Activated T-helper 17 cell treated with anti-CD3 and anti-CD28 coated beads, Interleukin-2, amount 50 U/mL, for 72 hours (primary cell): Measurements from ENCODE around the gene NTN5. TPM values are rescaled to one million over a fixed set of nuclear protein-coding genes. Genes with fewer than 3 reads are reported as not detected.
A peak's percentile ranks its signal among the peaks of the same experiment; 100 is the strongest.

Experiments used
- ATAC-seq: fragments of 150-1000 bp; cut with Tn5 transposase; replicated peaks from 2 replicates; pipeline ENCODE4 v1.10.0; 2021; ENCODE audit warnings: mild to moderate bottlenecking, moderate library complexity
- H3K27ac Mint-ChIP-seq: one replicate; pipeline ENCODE4 v1.8.0; 2022; ENCODE audit warnings: mixed read lengths
- H3K27me3 Mint-ChIP-seq: one replicate; pipeline ENCODE4 v1.8.0; 2022; ENCODE audit warnings: mixed read lengths
- H3K36me3 Mint-ChIP-seq: one replicate; pipeline ENCODE4 v1.8.0; 2022; ENCODE audit warnings: low read depth, mild to moderate bottlenecking, mixed read lengths
- H3K4me1 Mint-ChIP-seq: one replicate; pipeline ENCODE4 v1.8.0; 2022; ENCODE audit warnings: mixed read lengths
- H3K4me3 Mint-ChIP-seq: one replicate; pipeline ENCODE4 v1.8.0; 2022; ENCODE audit warnings: mild to moderate bottlenecking, mixed read lengths
- H3K9me3 Mint-ChIP-seq: one replicate; pipeline ENCODE4 v1.8.0; 2022; ENCODE audit warnings: mixed read lengths
- total RNA-seq, 2 donors: library from RNA; stranded (reverse); gene quantifications; one replicate each; pipeline ENCODE4 v1.2.3, GENCODE V29; 2022

The NTN5 gene
- total RNA-seq, 2 donors from 2014 or later: 0.65 to 2.9 TPM

DNA sequence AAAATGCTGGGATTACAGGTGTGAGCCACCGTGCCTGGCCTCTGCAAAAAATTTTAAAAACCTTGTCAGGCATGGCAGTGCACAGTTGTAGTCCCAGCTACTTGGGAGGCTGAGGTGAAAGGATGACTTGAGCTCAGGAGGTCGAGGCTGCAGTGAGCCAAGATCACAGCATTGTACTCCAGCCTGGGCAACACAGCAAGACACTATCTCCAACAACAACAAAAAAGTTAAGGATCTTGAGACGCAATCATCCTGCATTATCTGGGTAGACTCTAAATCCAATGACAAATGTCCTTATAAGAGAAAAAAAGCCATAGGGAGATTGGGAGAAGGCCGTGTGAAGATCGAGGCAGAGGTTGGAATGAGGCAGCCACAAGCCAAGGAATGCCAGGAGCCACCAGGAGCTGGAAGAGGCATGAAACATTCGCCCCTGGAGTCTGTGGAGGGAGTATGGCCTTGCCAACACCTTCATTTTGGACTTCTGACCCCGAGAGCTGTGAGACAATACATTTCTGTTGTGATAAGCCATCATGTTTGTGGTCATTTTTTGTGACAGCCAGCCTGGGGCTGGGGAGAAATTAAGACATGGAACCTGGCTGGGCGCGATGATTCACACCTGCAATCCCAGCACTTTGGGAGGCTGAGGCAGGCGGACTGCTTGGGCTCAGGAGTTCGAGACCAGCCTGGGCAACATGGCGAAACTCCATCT, 21.7 kb downstream of the NTN5 start:
- H3K27ac Mint-ChIP-seq: peak overlapping the region; percentile 41
- H3K9me3 Mint-ChIP-seq: no peaks in the 10 kb centered on the region
- H3K27me3 Mint-ChIP-seq: no peaks in the 10 kb centered on the region
- no peaks in the 10 kb centered on the region for H3K36me3 Mint-ChIP-seq
- no peak overlapping the region for H3K4me3 Mint-ChIP-seq
- ATAC-seq: no peak
- H3K4me1 Mint-ChIP-seq: peaks cover 13% of the 10 kb centered on the region

DNA sequence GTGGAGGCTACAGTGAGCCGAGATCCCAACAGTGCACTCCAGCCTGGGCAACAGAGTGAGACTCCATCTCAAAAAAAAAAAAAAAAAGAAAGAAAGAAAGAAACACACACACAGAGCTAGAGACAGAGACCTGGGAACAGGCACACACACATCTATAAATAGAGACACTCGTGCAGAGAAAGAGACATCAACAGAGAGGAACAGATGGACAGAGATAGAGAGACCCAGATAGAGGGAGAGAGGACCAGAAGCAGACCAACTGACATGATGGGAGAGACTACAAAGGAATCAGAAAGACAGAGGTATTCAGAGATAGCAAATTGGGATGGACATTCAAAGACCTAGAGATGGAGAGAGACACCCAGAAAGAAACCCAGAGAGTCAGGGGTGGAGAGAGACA, 24.7 kb downstream of the NTN5 start:
- H3K4me1 Mint-ChIP-seq: peaks cover 25% of the 10 kb centered on the region
- peak overlapping the region; percentile 24 for H3K27ac Mint-ChIP-seq
- no peak for ATAC-seq

DNA sequence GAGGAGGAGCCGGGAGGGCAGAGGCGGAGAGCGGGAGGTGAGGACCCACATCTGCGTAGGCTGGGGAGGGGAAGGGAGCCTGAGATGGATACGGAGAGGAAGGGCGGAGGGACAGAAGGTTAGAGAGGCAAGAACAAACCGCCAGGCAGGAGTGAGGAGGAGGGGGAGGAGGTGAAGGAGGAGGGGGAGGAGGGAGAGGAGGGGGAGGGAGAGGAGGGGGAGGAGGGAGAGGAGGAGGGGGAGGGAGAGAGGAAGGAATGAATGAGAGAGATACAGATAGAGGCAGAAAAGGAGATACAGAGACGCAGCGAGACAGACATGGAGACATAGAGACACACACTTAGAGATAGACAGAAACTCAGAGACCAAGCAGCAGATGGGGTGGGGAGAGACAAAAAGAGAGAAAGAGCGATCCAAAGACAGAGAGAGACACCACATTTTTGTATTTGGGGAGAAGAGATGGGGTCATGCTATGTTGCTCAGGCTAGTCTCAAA, 26.0 kb downstream of the NTN5 start:
- H3K27me3 Mint-ChIP-seq: no peaks in the 10 kb centered on the region
- no peaks in the 10 kb centered on the region for H3K9me3 Mint-ChIP-seq
- ATAC-seq: no peak
- H3K36me3 Mint-ChIP-seq: no peaks in the 10 kb centered on the region
- peaks cover 25% of the 10 kb centered on the region for H3K4me1 Mint-ChIP-seq
- peak overlapping the region; percentile 92 for H3K27ac Mint-ChIP-seq
- peak overlapping the region; percentile 93 for H3K4me3 Mint-ChIP-seq

More for the DNA sequence above, 24.7 kb downstream of the NTN5 start:
- peak overlapping the region; percentile 22 for H3K4me3 Mint-ChIP-seq
- H3K27me3 Mint-ChIP-seq: no peaks in the 10 kb centered on the region
- no peaks in the 10 kb centered on the region for H3K9me3 Mint-ChIP-seq
- no peaks in the 10 kb centered on the region for H3K36me3 Mint-ChIP-seq

DNA sequence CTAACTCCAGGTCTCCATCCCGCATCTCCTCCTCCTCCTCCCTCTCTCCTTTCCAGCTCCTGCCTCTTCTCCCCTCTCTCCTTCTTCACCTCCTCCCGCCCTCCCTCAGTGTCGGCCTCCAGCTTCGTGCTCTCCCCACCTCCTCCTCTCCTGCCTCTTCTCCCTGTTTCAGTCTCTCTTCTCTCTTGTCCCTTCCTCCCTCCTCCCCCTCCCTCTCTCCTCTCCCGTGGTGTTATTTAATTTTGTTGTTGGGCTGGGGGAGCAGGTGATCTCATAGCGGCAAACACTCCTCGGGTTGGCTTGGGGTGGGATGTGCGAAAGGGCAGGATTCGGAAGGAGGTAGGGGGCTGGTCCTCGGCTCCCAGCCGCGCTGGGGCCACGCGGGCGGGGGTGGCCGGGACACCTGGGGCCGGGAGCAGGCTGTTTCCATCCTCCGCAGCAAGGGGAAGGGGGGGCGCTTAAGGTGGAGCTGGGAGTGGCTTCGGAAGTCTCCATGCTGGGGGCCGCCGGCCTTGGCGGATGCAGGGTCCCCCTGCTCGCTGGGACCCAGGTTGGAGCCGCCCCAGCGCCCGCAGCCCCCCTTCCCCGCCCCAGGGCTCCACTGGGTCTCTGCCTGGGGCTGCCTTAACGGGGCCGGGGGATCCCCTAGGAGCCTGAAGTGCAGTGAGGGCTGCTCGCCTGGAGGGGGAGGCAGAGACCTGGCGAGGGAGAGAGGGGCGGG, 26.7 kb downstream of the NTN5 start, which contains the start of gene CA11:
CA11 (minus strand) TSS at position 187 of the 721 bp plus-strand sequence. CDS start 555 bp downstream, outside the sequence.
- ATAC-seq: peak; percentile 90
- Mint-ChIP-seq H3K4me1 (peaks cover 25% of the 10 kb centered on the region), H3K9me3 (no peaks in the 10 kb centered on the region), H3K27ac (peak within 1 kb of the TSS; percentile 92), H3K36me3 (no peaks in the 10 kb centered on the region), H3K27me3 (no peaks in the 10 kb centered on the region), H3K4me3 (peak within 1 kb of the TSS; percentile 93)

DNA sequence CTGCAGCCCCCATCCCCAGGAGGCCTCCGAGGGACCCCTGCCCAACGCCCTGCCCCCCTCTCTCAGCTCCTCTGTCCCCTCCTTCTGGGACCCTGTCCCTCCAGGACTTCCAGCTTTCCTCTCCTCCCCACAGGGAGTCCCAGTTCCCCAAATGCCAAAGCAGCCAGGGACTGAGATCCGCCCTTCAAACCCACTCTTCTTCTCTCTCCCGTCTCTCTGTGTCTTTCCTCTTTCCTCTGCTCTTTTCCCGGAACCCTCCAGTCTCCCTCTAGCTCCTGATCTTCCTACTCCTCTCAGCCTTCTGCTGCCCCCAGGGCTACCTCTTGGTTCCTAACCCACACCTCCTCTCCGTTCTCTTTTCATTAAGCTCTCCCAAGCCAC, 27.2 kb downstream of the NTN5 start:
- no peaks in the 10 kb centered on the region for H3K9me3 Mint-ChIP-seq
- ATAC-seq: no peak
- peaks cover 25% of the 10 kb centered on the region for H3K4me1 Mint-ChIP-seq
- peak overlapping the region; percentile 93 for H3K4me3 Mint-ChIP-seq
- no peaks in the 10 kb centered on the region for H3K27me3 Mint-ChIP-seq
- H3K27ac Mint-ChIP-seq: peak overlapping the region; percentile 92
- no peaks in the 10 kb centered on the region for H3K36me3 Mint-ChIP-seq

DNA sequence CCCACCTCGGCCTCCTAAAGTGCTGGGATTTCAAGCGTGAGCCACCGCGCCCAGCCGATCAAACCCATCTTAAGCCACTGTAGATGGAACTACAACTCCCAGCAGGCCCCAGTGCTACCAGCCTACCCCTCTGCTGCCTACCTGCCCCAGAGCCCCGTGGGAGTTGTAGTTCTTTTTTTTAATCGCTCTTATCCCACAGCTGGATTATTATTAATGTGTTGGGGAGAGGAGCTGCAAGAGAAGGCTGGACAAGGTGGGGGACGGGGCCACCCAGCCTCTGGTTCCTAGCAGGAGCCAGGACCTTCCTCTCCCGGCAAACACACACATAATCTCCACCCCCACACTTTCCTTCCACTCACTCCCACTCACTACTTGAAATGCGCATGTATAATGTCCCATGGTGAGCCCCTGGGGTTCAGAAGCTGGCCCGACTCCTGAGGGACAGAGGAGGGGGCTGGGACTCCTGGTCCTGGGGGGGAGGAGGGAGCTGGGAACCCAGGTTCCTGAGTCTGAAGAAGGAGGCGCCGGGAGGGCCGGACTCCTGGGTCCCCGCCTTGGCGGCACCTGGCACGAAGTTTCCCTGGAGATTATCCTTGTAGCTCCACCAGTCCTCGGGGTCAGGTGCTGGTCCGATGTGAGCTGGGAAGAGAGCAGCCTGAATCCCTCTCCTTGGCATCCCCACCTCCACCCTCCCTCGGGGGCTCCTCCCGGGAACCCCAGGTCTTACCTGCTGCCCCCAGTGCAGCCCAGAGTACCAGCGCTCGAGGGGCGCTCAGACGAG, 27.8 kb downstream of the NTN5 start:
- Mint-ChIP-seq H3K36me3 (no peaks in the 10 kb centered on the region), H3K4me3 (peak overlapping the region; percentile 93), H3K4me1 (peaks cover 25% of the 10 kb centered on the region), H3K27ac (peak overlapping the region; percentile 92), H3K9me3 (no peaks in the 10 kb centered on the region), H3K27me3 (no peaks in the 10 kb centered on the region)
- ATAC-seq: peak; percentile 52

DNA sequence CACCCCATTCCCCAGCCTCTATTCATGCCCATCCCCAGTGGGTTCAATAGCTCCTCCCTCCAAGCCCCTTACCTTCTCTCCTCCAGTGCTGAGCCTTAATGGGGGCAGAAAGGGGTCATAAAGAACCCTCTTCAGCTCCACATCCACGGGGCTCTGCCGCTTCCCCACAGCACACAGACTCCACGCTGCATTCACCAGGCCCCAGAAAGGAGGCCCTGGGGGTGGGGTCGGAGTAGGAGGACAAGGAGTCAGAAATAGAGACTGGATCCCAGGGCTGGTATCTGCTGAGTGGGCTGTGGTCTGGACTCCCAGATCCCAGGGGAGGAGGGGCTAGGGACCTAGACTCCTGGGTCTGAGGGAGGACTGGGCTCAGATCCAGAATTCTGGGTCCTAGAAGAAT, 28.5 kb downstream of the NTN5 start:
- peaks cover 29% of the 10 kb centered on the region for H3K4me1 Mint-ChIP-seq
- H3K27ac Mint-ChIP-seq: no peak overlapping the region
- H3K9me3 Mint-ChIP-seq: no peaks in the 10 kb centered on the region
- ATAC-seq: no peak
- no peaks in the 10 kb centered on the region for H3K36me3 Mint-ChIP-seq
- peak overlapping the region; percentile 93 for H3K4me3 Mint-ChIP-seq
- H3K27me3 Mint-ChIP-seq: no peaks in the 10 kb centered on the region

DNA sequence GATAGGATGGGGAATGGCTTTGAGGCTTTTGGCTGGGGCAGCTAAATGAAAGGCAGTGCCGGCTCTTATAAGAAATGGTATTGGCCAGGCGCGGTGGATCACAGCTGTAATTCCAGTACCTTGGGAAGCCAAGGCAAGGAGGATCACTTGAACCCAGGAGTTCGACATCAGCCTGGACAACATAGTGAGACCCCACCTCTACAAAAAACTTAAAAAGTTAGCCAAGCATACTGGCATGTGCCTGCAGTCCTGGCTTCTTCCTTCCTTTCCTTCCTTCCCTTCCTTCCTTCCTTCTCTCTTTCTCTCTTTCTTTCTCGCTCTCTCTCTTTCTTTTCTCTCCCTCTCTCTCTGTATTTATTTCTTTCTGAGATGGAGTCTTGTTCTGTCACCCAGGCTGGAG, 30.0 kb downstream of the NTN5 start:
- Mint-ChIP-seq H3K9me3 (no peaks in the 10 kb centered on the region), H3K4me3 (no peak overlapping the region)

DNA sequence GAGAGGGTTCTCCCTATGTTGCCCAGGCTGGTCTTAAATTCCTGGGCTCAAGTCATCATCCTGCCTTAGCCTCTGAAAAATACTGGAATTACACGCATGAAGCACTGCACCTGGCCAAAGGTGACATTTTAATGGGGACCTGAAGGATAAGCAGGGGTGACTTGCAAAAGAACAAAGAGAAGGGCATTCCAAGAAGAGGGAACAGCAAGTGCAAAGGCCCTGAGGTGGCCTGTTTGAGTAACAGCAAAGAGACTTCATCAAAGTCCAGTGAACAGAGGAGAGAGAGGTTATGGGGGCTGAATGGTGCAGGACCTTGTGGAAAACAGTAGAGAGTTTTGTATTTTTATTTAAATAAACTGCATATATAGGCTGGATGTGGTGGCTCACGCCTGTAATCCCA, 31.0 kb downstream of the NTN5 start:
- H3K9me3 Mint-ChIP-seq: peaks cover 4% of the 10 kb centered on the region
- no peak overlapping the region for H3K27ac Mint-ChIP-seq
- H3K4me1 Mint-ChIP-seq: peaks cover 35% of the 10 kb centered on the region
- ATAC-seq: no peak
- H3K4me3 Mint-ChIP-seq: no peak overlapping the region
- peaks cover 6% of the 10 kb centered on the region for H3K36me3 Mint-ChIP-seq
- no peaks in the 10 kb centered on the region for H3K27me3 Mint-ChIP-seq

More for the DNA sequence above, 30.0 kb downstream of the NTN5 start:
- Mint-ChIP-seq H3K27me3 (no peaks in the 10 kb centered on the region), H3K4me1 (peaks cover 33% of the 10 kb centered on the region), H3K36me3 (peaks cover 1% of the 10 kb centered on the region), H3K27ac (no peak overlapping the region)
- ATAC-seq: no peak

DNA sequence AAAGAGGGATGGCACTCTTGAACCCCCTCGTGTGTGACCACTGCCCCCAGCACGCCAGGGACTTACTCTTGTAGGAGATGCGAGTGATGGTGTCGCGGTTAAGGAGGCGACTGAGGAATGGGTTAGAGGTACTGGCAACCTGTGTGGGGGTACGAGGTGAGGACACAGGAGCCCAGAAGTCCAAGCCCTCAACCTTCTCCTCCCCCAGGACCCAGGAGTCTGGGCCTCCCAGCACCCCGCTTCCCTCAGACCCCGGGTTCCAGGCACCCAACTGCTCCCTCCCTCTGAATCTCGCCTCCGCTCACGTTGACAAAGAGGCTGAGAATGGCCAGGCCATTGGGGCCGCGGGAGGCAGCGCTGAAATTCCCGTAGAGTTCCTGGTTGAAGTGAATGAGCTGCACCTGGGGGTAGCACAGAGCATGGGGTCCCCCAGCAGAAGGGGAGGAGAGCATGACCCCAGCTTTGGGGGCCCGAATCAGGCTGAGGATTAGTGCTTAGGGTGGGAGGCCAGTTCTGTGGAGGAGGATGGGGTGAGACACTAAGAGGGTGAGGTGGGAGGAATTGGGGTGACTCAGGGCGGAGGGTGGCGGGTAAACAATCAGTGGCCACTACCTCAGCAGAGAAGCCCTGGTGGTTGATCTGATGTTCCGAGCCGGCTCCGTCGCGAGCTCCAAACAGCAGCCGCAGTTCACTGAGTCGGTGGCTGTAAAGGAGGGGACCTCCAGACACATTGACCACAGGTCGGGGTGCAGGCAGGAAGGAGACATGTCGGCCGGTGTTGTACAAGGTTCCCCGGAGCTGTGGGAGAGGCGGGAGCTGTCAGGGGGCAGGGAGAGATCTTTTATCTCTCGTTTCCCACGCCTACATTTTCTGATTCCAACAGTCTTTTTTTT, 33.1 kb downstream of the NTN5 start:
- Mint-ChIP-seq H3K9me3 (peaks cover 4% of the 10 kb centered on the region), H3K4me3 (peak overlapping the region; percentile 96), H3K36me3 (peaks cover 6% of the 10 kb centered on the region), H3K27ac (peak overlapping the region; percentile 99), H3K27me3 (no peaks in the 10 kb centered on the region), H3K4me1 (peaks cover 28% of the 10 kb centered on the region)
- ATAC-seq: no peak

DNA sequence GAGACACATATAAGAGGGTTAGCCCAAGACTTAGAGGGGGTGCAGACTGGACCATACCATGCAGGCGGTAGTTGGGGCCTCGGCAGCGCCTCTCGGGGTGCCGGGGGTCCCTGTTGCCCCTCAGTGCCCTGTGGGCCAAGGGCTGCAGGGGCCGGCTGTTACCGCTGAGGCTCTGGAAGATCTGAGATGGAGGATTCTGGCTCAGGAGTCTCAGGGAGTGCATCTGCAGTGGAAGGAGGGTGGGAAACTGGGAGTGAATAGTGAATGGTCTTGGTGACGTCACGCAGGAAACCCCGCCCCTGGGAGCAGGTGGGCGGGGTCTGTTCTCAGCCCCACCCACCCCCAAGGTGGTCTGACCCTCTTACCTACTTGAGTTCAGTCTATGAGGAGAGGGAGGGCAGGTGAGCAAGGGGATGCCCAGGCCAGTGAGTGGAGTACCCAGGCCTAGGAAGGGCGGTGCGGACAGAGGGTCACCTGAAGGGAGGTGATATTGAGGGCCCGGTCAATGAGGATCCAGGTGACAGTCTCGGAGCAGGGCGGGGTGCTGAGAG, 33.9 kb downstream of the NTN5 start:
- peaks cover 35% of the 10 kb centered on the region for H3K4me1 Mint-ChIP-seq
- no peak for ATAC-seq
- no peaks in the 10 kb centered on the region for H3K27me3 Mint-ChIP-seq
- peaks cover 6% of the 10 kb centered on the region for H3K36me3 Mint-ChIP-seq
- peak overlapping the region; percentile 99 for H3K27ac Mint-ChIP-seq
- H3K4me3 Mint-ChIP-seq: peak overlapping the region; percentile 96
- peaks cover 4% of the 10 kb centered on the region for H3K9me3 Mint-ChIP-seq

DNA sequence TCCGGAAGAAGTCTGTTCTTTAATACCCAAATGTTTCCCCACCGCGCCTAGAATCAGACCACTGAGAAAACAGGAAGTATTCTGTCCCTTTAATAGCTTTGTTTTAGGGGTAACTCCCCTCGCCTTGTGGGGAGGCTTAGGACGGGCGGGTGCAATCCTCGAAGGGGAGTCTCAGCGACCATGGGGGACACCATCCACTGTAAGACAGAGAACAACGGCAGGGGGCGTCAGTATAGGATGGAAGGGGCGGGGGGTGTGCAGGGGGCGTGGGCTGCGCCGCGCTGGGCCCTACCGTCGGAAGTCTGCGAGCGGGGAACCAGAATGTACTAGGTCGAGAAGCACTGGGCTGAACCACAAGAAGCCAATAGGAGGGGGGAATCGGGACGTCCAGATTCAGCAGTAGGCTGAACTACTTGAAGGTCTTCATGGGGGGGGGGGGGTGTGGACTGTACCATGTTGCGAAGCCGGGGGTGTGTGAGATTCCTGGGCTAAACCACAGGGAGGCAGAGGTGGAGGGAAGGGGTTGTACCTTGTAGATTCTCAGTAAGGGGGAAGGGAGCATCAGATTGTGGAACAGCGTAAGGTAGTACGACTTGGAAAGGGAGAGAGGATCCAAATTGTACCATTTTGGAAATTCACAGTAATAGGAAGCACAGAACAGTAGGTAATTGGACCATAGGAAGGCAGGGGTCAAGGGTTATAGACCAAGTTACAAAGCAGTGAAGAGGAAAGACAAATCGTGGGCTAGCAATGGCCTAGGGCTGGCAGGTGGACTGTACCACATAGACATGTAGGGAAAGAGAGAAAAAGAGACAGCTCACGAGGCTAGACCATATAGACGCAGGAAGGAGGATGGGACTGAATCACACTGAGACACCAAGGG, 34.6 kb downstream of the NTN5 start:
- no peaks in the 10 kb centered on the region for H3K27me3 Mint-ChIP-seq
- peak; percentile 32 for ATAC-seq
- peak overlapping the region; percentile 96 for H3K4me3 Mint-ChIP-seq
- peaks cover 35% of the 10 kb centered on the region for H3K4me1 Mint-ChIP-seq
- H3K9me3 Mint-ChIP-seq: peaks cover 4% of the 10 kb centered on the region
- H3K36me3 Mint-ChIP-seq: peaks cover 6% of the 10 kb centered on the region
- H3K27ac Mint-ChIP-seq: peak overlapping the region; percentile 99
